Breast epithelium (tissue), 4 donors: Measurements from ENCODE around the gene RETREG1. TPM values are rescaled to one million over a fixed set of nuclear protein-coding genes. Genes with fewer than 3 reads are reported as not detected.

Experiments
- DNase-seq, 2 donors: peaks; one replicate each; pipeline ENCODE4 v3.0.0-alpha.2; 2019; ENCODE audit warnings: low spot score in 2 of 2
- H3K27ac ChIP-seq, 2 donors: fragments of 200-600 bp; sonication (generic) in 1 of 2; one replicate each; pipeline ENCODE4 v1.5.1; 2016 to 2019; ENCODE audit warnings: mild to moderate bottlenecking in 1 of 2
- H3K27me3 ChIP-seq, 2 donors: fragments of 200-600 bp; sonication (generic) in 1 of 2; one replicate each; pipeline versions ENCODE4 v1.5.1 to v1.6.0; 2017 to 2019; ENCODE audit warnings: control low read depth in 1 of 2, mild to moderate bottlenecking in 1 of 2
- H3K36me3 ChIP-seq: fragments of 200-600 bp; one replicate; pipeline ENCODE4 v1.5.1; 2019
- H3K4me1 ChIP-seq, 2 donors: fragments of 200-600 bp; sonication (generic); one replicate each; pipeline ENCODE4 v1.5.1; 2016 to 2019; ENCODE audit warnings: control low read depth in 1 of 2
- H3K4me3 ChIP-seq, 3 donors: fragments of 200-600 bp; sonication (generic); 1 replicate in 2 of 3; 2 replicates in 1 of 3; pipeline ENCODE4 v1.5.1; 2016 to 2019; ENCODE audit warnings: mild to moderate bottlenecking in 3 of 3, moderate library complexity in 2 of 3
- H3K9me3 ChIP-seq, 2 donors: fragments of 200-600 bp; sonication (generic) in 1 of 2; one replicate each; pipeline ENCODE4 v1.5.1; 2016 to 2019; ENCODE audit warnings: control low read depth in 1 of 2
- CTCF ChIP-seq, 3 donors: fragments of 450-650 bp; IDR thresholded peaks; one replicate each; pipeline ENCODE4 v1.5.1; 2016 to 2017; ENCODE audit warnings: antibody characterized with exemption in 3 of 3, mild to moderate bottlenecking in 3 of 3, moderate library complexity in 3 of 3
- POLR2A ChIP-seq: fragments of 450-650 bp; IDR thresholded peaks from one replicate; pipeline ENCODE4 v1.6.1; 2016; ENCODE audit warnings: antibody characterized with exemption, mild to moderate bottlenecking, moderate library complexity
- POLR2AphosphoS5 ChIP-seq, 3 donors: sonication (generic); formaldehyde crosslinking; IDR thresholded peaks; one replicate each; pipeline ENCODE4 v1.6.1; 2017; ENCODE audit warnings: antibody characterized with exemption in 3 of 3
- intact Hi-C: fragments of 100-400 bp; cut with DNase I; formaldehyde crosslinking; loops from one replicate; pipeline ENCODE4 v1.15.1; 2023; ENCODE audit warnings: low total_unique reads
- total RNA-seq, 3 donors: library from RNA; depleted of rRNA; stranded (reverse); fragments of >200 nt; gene quantifications; one replicate each; pipeline ENCODE4 v1.1.0, GENCODE V29; 2016

Gene RETREG1
- total RNA-seq, 3 donors from 2014 or later: 27.1 to 51.5 (median 37.7) TPM

GRCh38 chr5:16518606-16519005 lies 98.2 kb downstream of the RETREG1 start:
- intact Hi-C loops: no loop called here
- no peak for TF ChIP-seq POLR2AphosphoS5 (IDR thresholded peaks at IDR 0.05)
- H3K27ac ChIP-seq: no peak overlapping the region

GRCh38 chr5:16515532-16515931 lies 101.3 kb downstream of the RETREG1 start:
- Histone ChIP-seq H3K4me3 (no peak overlapping the region), H3K27ac (no peak overlapping the region), H3K36me3 (no peaks in the 10 kb centered on the region), H3K4me1 (no peaks in the 10 kb centered on the region), H3K27me3 (no peaks in the 10 kb centered on the region), H3K9me3 (no peaks in the 10 kb centered on the region)
- intact Hi-C loops: no loop called here
- TF ChIP-seq POLR2A (no peak), CTCF (IDR thresholded peaks at IDR 0.05) (no peak), POLR2AphosphoS5 (IDR thresholded peaks at IDR 0.05) (no peak)
- no peak for DNase-seq

More at GRCh38 chr5:16518606-16519005, 98.2 kb downstream of the RETREG1 start:
- no peaks in the 10 kb centered on the region for H3K36me3 ChIP-seq
- H3K27me3 ChIP-seq: no peaks in the 10 kb centered on the region
- no peak overlapping the region for H3K4me3 ChIP-seq
- DNase-seq: no peak
- no peaks in the 10 kb centered on the region for H3K4me1 ChIP-seq
- no peaks in the 10 kb centered on the region for H3K9me3 ChIP-seq

- H3K27me3 ChIP-seq: no peaks in the 10 kb centered on the region
- H3K27ac ChIP-seq: peak overlapping the region in 1 of 2 donors; percentile 88
- H3K36me3 ChIP-seq: no peaks in the 10 kb centered on the region
- H3K4me1 ChIP-seq: no peaks in the 10 kb centered on the region
- TF ChIP-seq POLR2A (no peak), POLR2AphosphoS5 (IDR thresholded peaks at IDR 0.05) (no peak), CTCF (IDR thresholded peaks at IDR 0.05) (no peak)
- no peak overlapping the region for H3K4me3 ChIP-seq
- intact Hi-C loops: loop anchor here (5.0 kb wide), 1 partner anchor 732 kb away; no protein-coding TSS in a partner anchor
- H3K9me3 ChIP-seq: no peaks in the 10 kb centered on the region
- no peak for DNase-seq
These were observed 106.7 kb downstream of the RETREG1 start for GRCh38 chr5:16510098-16510497.

GRCh38 chr5:16508730-16509531 lies 107.9 kb downstream of the RETREG1 start:
- H3K27me3 ChIP-seq: no peaks in the 10 kb centered on the region
- no peaks in the 10 kb centered on the region for H3K36me3 ChIP-seq
- H3K4me3 ChIP-seq: peak overlapping the region; percentile 28 to 43 (median 42)
- peak overlapping the region; percentile 82 to 88 for H3K27ac ChIP-seq
- intact Hi-C loops: no loop called here
- TF ChIP-seq POLR2AphosphoS5 (IDR thresholded peaks at IDR 0.05): peak in 1 of 3 donors; percentile 54
- no peak for TF ChIP-seq CTCF (IDR thresholded peaks at IDR 0.05)
- H3K9me3 ChIP-seq: no peaks in the 10 kb centered on the region
- no peaks in the 10 kb centered on the region for H3K4me1 ChIP-seq
- DNase-seq: peak; percentile 57 to 66

- Histone ChIP-seq H3K4me1 (no peaks in the 10 kb centered on the region), H3K27me3 (no peaks in the 10 kb centered on the region), H3K4me3 (peak overlapping the region in 2 of 3 donors; percentile 42 to 43), H3K9me3 (no peaks in the 10 kb centered on the region), H3K36me3 (no peaks in the 10 kb centered on the region), H3K27ac (peak overlapping the region; percentile 82 to 88)
- DNase-seq: no peak
- TF ChIP-seq POLR2AphosphoS5 (IDR thresholded peaks at IDR 0.05): no peak
- intact Hi-C loops: no loop called here
These were observed 109.1 kb downstream of the RETREG1 start for GRCh38 chr5:16507716-16508115.

- H3K27ac ChIP-seq: no peak overlapping the region
- H3K27me3 ChIP-seq: no peaks in the 10 kb centered on the region
- no peaks in the 10 kb centered on the region for H3K9me3 ChIP-seq
- no peak for DNase-seq
- no peak overlapping the region for H3K4me3 ChIP-seq
- intact Hi-C loops: no loop called here
- no peaks in the 10 kb centered on the region for H3K36me3 ChIP-seq
- H3K4me1 ChIP-seq: no peaks in the 10 kb centered on the region
- TF ChIP-seq POLR2A (no peak), POLR2AphosphoS5 (IDR thresholded peaks at IDR 0.05) (no peak), CTCF (IDR thresholded peaks at IDR 0.05) (no peak)
These were observed 110.9 kb downstream of the RETREG1 start for GRCh38 chr5:16505904-16506303.
